Trophoblast cell (in vitro differentiated cells and primary cell): ENCODE measurements around the gene ANKS3.

ENCODE experiments used
- DNase-seq, 2 donors: peaks; one replicate each; pipeline ENCODE4 v3.0.0-alpha.2; 2016
- H2AFZ ChIP-seq: 2 replicates; pipeline ENCODE4 v1.6.1; 2013; ENCODE audit warnings: low read length, moderate library complexity, mild to moderate bottlenecking; ENCODE audit not compliant: insufficient read depth, poor library complexity
- H2AK5ac ChIP-seq: 2 replicates; pipeline ENCODE4 v1.6.1; 2013; ENCODE audit warnings: mild to moderate bottlenecking, low read length
- H2BK120ac ChIP-seq: 2 replicates; pipeline ENCODE4 v1.6.1; 2013; ENCODE audit warnings: low read length, mild to moderate bottlenecking, moderate library complexity; ENCODE audit not compliant: insufficient read depth, poor library complexity
- H2BK12ac ChIP-seq: 2 replicates; pipeline ENCODE4 v1.6.1; 2013; ENCODE audit warnings: mild to moderate bottlenecking, low read length, moderate library complexity
- H2BK5ac ChIP-seq: 2 replicates; pipeline ENCODE4 v1.6.1; 2013; ENCODE audit warnings: low read length, low read depth, moderate library complexity, mild to moderate bottlenecking; ENCODE audit not compliant: poor library complexity
- H3K14ac ChIP-seq: 2 replicates; pipeline ENCODE4 v1.6.1; 2013; ENCODE audit warnings: mild to moderate bottlenecking, low read length
- H3K18ac ChIP-seq: 2 replicates; pipeline ENCODE4 v1.6.1; 2013; ENCODE audit warnings: mild to moderate bottlenecking, low read length
- H3K23ac ChIP-seq: 2 replicates; pipeline ENCODE4 v1.6.1; 2013; ENCODE audit warnings: low read length
- H3K27ac ChIP-seq: 2 replicates; pipeline ENCODE4 v1.5.1; 2013; ENCODE audit warnings: low read depth, mild to moderate bottlenecking, inconsistent platforms, low read length, moderate library complexity
- H3K27me3 ChIP-seq: 2 replicates; pipeline ENCODE4 v1.6.1; 2013; ENCODE audit warnings: inconsistent platforms, mild to moderate bottlenecking, low read length, moderate library complexity; ENCODE audit not compliant: insufficient read depth
- H3K36me3 ChIP-seq, 2 experiments: 1 replicate in 1 of 2; 2 replicates in 1 of 2; pipeline ENCODE4 v1.6.1; 2013; ENCODE audit warnings: low read length in 2 of 2, mild to moderate bottlenecking in 2 of 2, moderate library complexity in 1 of 2; ENCODE audit not compliant: insufficient read depth in 2 of 2, control insufficient read depth in 1 of 2
- H3K4ac ChIP-seq: 2 replicates; pipeline ENCODE4 v1.6.1; 2013; ENCODE audit warnings: low read depth, mild to moderate bottlenecking, low read length, moderate library complexity
- H3K4me1 ChIP-seq, 2 experiments: 1 replicate in 1 of 2; 2 replicates in 1 of 2; pipeline ENCODE4 v1.6.1; 2013; ENCODE audit warnings: low read length in 2 of 2, mild to moderate bottlenecking in 2 of 2, moderate library complexity in 1 of 2; ENCODE audit not compliant: insufficient read depth in 2 of 2, control insufficient read depth in 1 of 2
- H3K4me2 ChIP-seq: 2 replicates; pipeline ENCODE4 v1.6.1; 2013; ENCODE audit warnings: inconsistent platforms, mild to moderate bottlenecking, low read length, moderate library complexity
- H3K4me3 ChIP-seq: 2 replicates; pipeline ENCODE4 v1.5.1; 2013; ENCODE audit warnings: mild to moderate bottlenecking, low read depth, low read length, inconsistent platforms
- H3K79me1 ChIP-seq: one replicate; pipeline ENCODE4 v1.6.1; 2013; ENCODE audit warnings: low read length
- H3K79me2 ChIP-seq: 2 replicates; pipeline ENCODE4 v1.6.1; 2013; ENCODE audit warnings: low read length, mild to moderate bottlenecking; ENCODE audit not compliant: control insufficient read depth, insufficient read depth, poor library complexity
- H3K9ac ChIP-seq: 2 replicates; pipeline ENCODE4 v1.6.1; 2013; ENCODE audit warnings: mild to moderate bottlenecking, low read length
- H3K9me3 ChIP-seq: 2 replicates; pipeline ENCODE4 v1.6.1; 2013; ENCODE audit warnings: low read depth, mild to moderate bottlenecking, control low read depth, inconsistent platforms, low read length; ENCODE audit not compliant: insufficient read depth
- H4K12ac ChIP-seq: 2 replicates; pipeline ENCODE4 v1.6.1; 2013; ENCODE audit warnings: low read depth, mild to moderate bottlenecking, low read length, moderate library complexity
- H4K8ac ChIP-seq: 2 replicates; pipeline ENCODE4 v1.6.1; 2013; ENCODE audit warnings: low read depth, mild to moderate bottlenecking, low read length, moderate library complexity
- H4K91ac ChIP-seq: one replicate; pipeline ENCODE4 v1.6.1; 2013; ENCODE audit warnings: low read depth, mild to moderate bottlenecking, low read length, moderate library complexity
- WGBS: extraction: QIAGEN DNeasy Blood & Tissue Kit; methylation state at CpG from one replicate; pipeline ENCODE4 v1.1.7; 2013; ENCODE audit warnings: missing lambda C conversion rate; ENCODE audit not compliant: insufficient read length, insufficient coverage; ENCODE audit errors: extremely low coverage; 5-methylcytosine and 5-hydroxymethylcytosine counted together

The ANKS3 gene

GRCh38 chr16:4676831-4677230, 57.2 kb downstream of the ANKS3 start:
- H3K79me1 ChIP-seq: peaks cover 17% of the 10 kb centered on the region
- H4K8ac ChIP-seq: peak overlapping the region; percentile 1
- no peak overlapping the region for H2AK5ac ChIP-seq
- H3K14ac ChIP-seq: peak overlapping the region; percentile 18
- no peak overlapping the region for H2BK120ac ChIP-seq
- peak overlapping the region; percentile 75 for H3K27ac ChIP-seq
- H3K36me3 ChIP-seq: peaks cover 27 to 28% of the 10 kb centered on the region in 2 experiments
- H3K18ac ChIP-seq: peak overlapping the region; percentile 5
- H3K23ac ChIP-seq: no peak overlapping the region
- no peaks in the 10 kb centered on the region for H3K27me3 ChIP-seq
- H3K4me2 ChIP-seq: no peak overlapping the region
- H3K79me2 ChIP-seq: peaks cover 2% of the 10 kb centered on the region
- no peak overlapping the region for H3K4me3 ChIP-seq
- peak overlapping the region; percentile 18 for H4K91ac ChIP-seq
- H2AFZ ChIP-seq: no peak overlapping the region
- no peak overlapping the region for H3K9ac ChIP-seq
- no peak overlapping the region for H3K4ac ChIP-seq
- no peak overlapping the region for H2BK5ac ChIP-seq
- DNase-seq: no peak
- peak overlapping the region; percentile 4 for H2BK12ac ChIP-seq
- no peaks in the 10 kb centered on the region for H3K9me3 ChIP-seq
- no peak overlapping the region for H4K12ac ChIP-seq
- H3K4me1 ChIP-seq: peaks cover 26 to 31% of the 10 kb centered on the region in 2 experiments
- WGBS: no CpG with 5 or more reads among the region's 11 CpGs

- Histone ChIP-seq H3K4me1 (peaks cover 26 to 31% of the 10 kb centered on the region in 2 experiments), H4K12ac (peak overlapping the region; percentile 19), H4K8ac (peak overlapping the region; percentile 78), H3K79me1 (peaks cover 17% of the 10 kb centered on the region), H3K79me2 (peaks cover 2% of the 10 kb centered on the region), H2AFZ (no peak overlapping the region), H3K27me3 (no peaks in the 10 kb centered on the region), H2AK5ac (peak overlapping the region; percentile 49), H3K36me3 (peaks cover 25 to 28% of the 10 kb centered on the region in 2 experiments), H3K4me2 (peak overlapping the region; percentile 34), H3K14ac (peak overlapping the region; percentile 68), H3K18ac (peak overlapping the region; percentile 27), H2BK12ac (peak overlapping the region; percentile 63), H3K4me3 (no peak overlapping the region), H3K9ac (no peak overlapping the region), H3K23ac (no peak overlapping the region), H2BK120ac (peak overlapping the region; percentile 47), H3K9me3 (no peaks in the 10 kb centered on the region), H3K4ac (no peak overlapping the region), H3K27ac (peak overlapping the region; percentile 75), H4K91ac (peak overlapping the region; percentile 60), H2BK5ac (peak overlapping the region; percentile 67)
- no peak for DNase-seq
- no CpG with 5 or more reads among the region's 23 CpGs for WGBS
These were observed 57.9 kb downstream of the ANKS3 start for GRCh38 chr16:4675864-4676786.

- H3K27ac ChIP-seq: no peak overlapping the region
- no peak overlapping the region for H4K8ac ChIP-seq
- H3K4ac ChIP-seq: no peak overlapping the region
- H2BK5ac ChIP-seq: no peak overlapping the region
- H2BK120ac ChIP-seq: no peak overlapping the region
- H4K91ac ChIP-seq: no peak overlapping the region
- H3K4me2 ChIP-seq: no peak overlapping the region
- H3K14ac ChIP-seq: no peak overlapping the region
- H2BK12ac ChIP-seq: no peak overlapping the region
- H3K9ac ChIP-seq: no peak overlapping the region
- H3K36me3 ChIP-seq: peaks cover 27 to 33% of the 10 kb centered on the region in 2 experiments
- peaks cover 14% of the 10 kb centered on the region for H3K79me1 ChIP-seq
- H3K79me2 ChIP-seq: peaks cover 2% of the 10 kb centered on the region
- no peaks in the 10 kb centered on the region for H3K9me3 ChIP-seq
- H2AFZ ChIP-seq: no peak overlapping the region
- H3K18ac ChIP-seq: no peak overlapping the region
- no peak overlapping the region for H3K4me3 ChIP-seq
- no peak for DNase-seq
- H4K12ac ChIP-seq: no peak overlapping the region
- H3K4me1 ChIP-seq: peaks cover 22 to 27% of the 10 kb centered on the region in 2 experiments
- WGBS: no CpG with 5 or more reads among the region's 9 CpGs
- H2AK5ac ChIP-seq: no peak overlapping the region
- H3K23ac ChIP-seq: no peak overlapping the region
- H3K27me3 ChIP-seq: no peaks in the 10 kb centered on the region
These were observed 59.0 kb downstream of the ANKS3 start for GRCh38 chr16:4674926-4675530.

- Histone ChIP-seq H2BK120ac (peak overlapping the region; percentile 50), H3K4me3 (no peak overlapping the region), H4K12ac (peak overlapping the region; percentile 29), H2BK12ac (no peak overlapping the region), H3K4me1 (peaks cover 12 to 17% of the 10 kb centered on the region in 2 experiments), H4K91ac (no peak overlapping the region), H3K9me3 (no peaks in the 10 kb centered on the region), H3K18ac (peak overlapping the region; percentile 30), H3K4ac (no peak overlapping the region), H3K4me2 (no peak overlapping the region), H3K23ac (no peak overlapping the region), H3K36me3 (peaks cover 30 to 46% of the 10 kb centered on the region in 2 experiments), H4K8ac (no peak overlapping the region), H3K27me3 (no peaks in the 10 kb centered on the region), H3K27ac (no peak overlapping the region), H3K79me1 (peaks cover 14% of the 10 kb centered on the region), H2AFZ (no peak overlapping the region), H3K9ac (peak overlapping the region; percentile 25), H2BK5ac (no peak overlapping the region), H3K79me2 (no peaks in the 10 kb centered on the region), H2AK5ac (peak overlapping the region; percentile 79), H3K14ac (no peak overlapping the region)
- no CpG with 5 or more reads among the region's 33 CpGs for WGBS
- no peak for DNase-seq
These were observed 60.6 kb downstream of the ANKS3 start for GRCh38 chr16:4673387-4674046.
